ENCODE measurements around the gene CARS2.
A peak's percentile ranks its signal among the peaks of the same experiment; 100 is the strongest.

Gene CARS2

DNA sequence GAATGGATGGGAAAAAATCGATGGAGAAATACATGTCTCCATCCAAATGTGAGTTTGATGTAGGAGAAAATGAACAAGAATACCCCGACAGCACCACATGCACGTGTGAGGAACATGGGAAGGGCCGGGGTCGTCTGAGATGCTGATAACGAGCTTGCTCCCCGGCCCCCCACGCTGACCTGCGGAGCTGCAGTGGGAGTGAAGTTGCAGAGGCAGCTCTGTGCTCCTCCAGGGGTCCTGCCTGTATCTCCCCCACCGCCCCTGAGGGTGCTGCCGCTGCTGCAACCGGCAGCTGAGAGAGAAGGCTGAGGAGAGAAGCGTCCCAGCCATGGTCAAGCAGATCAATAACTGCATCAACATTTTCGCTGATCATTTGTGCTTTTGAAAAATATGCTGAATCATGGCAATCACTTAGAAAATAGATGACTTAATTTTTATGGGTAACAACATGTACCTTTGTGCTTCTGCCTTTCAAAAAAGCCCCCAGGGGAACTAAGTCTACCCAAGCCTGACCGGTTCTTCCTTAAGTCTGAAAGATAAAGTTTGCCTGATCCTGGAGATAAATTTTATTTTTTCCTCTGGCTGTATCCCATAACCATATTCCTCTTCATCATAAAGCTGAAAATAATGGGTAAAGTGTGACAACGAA lies 108.8 kb downstream of the CARS2 start:
- Histone ChIP-seq H2BK12ac (ENCODE audit: low read length) (peak overlapping the region; percentile 72), H2BK5ac (ENCODE audit: low read depth, low read length, poor library complexity) (peak overlapping the region; percentile 35), H4K8ac (ENCODE audit: low read depth, low read length) (peak overlapping the region; percentile 62), H3K9me3 (ENCODE audit: insufficient read depth, low read depth, low read length) (no peaks in the 10 kb centered on the region), H2AK5ac (ENCODE audit: low read length) (no peak overlapping the region), H4K91ac (ENCODE audit: low read depth, low read length) (peak overlapping the region; percentile 83), H3K9ac (ENCODE audit: low read length) (no peak overlapping the region), H2BK120ac (ENCODE audit: insufficient read depth, low read length, poor library complexity) (peak overlapping the region; percentile 60), H3K4ac (ENCODE audit: low read depth, low read length) (no peak overlapping the region), H2AFZ (ENCODE audit: insufficient read depth, low read length, poor library complexity) (no peak overlapping the region), H3K27me3 (ENCODE audit: insufficient read depth, low read length) (no peaks in the 10 kb centered on the region), H3K79me1 (ENCODE audit: low read length) (peaks cover 20% of the 10 kb centered on the region), H3K79me2 (ENCODE audit: control insufficient read depth, insufficient read depth, low read length, poor library complexity) (peaks cover 2% of the 10 kb centered on the region), H3K4me1 (ENCODE audit: control insufficient read depth in 1 of 2, insufficient read depth in 2 of 2, low read length in 2 of 2) (peaks cover 26 to 27% of the 10 kb centered on the region in 2 experiments), H3K36me3 (ENCODE audit: control insufficient read depth in 1 of 2, insufficient read depth in 2 of 2, low read length in 2 of 2) (no peaks in the 10 kb centered on the region), H3K4me3 (ENCODE audit: low read depth, low read length) (no peak overlapping the region), H3K27ac (ENCODE audit: low read depth, low read length) (peak overlapping the region; percentile 2), H4K12ac (ENCODE audit: low read depth, low read length) (peak overlapping the region; percentile 0), H3K18ac (ENCODE audit: low read length) (peak overlapping the region; percentile 31), H3K23ac (ENCODE audit: low read length) (no peak overlapping the region), H3K4me2 (ENCODE audit: low read length) (no peak overlapping the region), H3K14ac (ENCODE audit: low read length) (peak overlapping the region; percentile 25)
- peak in 1 of 2 donors; percentile 79 for DNase-seq
- WGBS (ENCODE audit: extremely low coverage, insufficient coverage, insufficient read length): no CpG with 5 or more reads among the region's 16 CpGs

DNA sequence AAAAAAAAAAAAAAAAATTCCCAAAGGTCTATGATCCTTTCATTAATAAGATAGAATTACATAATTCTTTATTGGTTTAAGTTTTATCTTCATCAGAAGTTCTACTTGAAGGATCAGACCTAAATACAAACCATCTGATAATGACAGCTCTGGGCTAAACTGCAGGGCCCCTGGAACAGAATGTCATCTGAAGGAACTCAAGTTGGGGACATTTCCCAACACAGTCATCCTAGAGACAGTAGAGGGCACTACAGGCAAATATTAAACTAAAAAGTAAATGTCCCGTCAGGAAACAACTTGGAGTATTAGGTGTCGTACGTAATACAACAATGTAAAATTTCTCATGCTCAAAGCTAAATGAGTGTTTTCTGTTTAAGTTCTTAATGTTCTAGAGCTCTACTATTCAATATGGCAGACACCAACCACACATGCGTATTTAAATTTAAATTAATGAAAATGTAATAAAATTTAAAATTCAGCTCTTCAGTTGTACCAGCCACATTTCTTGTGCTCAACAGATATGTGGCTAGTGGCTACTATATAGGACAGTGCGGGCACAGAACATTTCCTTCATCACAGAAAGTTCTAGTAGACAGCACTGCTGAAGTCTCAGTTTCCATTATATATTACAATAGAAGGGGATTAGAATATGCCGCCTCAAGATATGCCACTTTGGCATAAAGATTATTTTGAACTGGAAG lies 112.3 kb downstream of the CARS2 start:
- Histone ChIP-seq H3K18ac (ENCODE audit: low read length) (no peak overlapping the region), H3K36me3 (ENCODE audit: control insufficient read depth in 1 of 2, insufficient read depth in 2 of 2, low read length in 2 of 2) (no peaks in the 10 kb centered on the region), H2BK12ac (ENCODE audit: low read length) (no peak overlapping the region), H3K27ac (ENCODE audit: low read depth, low read length) (no peak overlapping the region), H4K91ac (ENCODE audit: low read depth, low read length) (no peak overlapping the region), H3K79me2 (ENCODE audit: control insufficient read depth, insufficient read depth, low read length, poor library complexity) (no peaks in the 10 kb centered on the region), H2AK5ac (ENCODE audit: low read length) (no peak overlapping the region), H2BK5ac (ENCODE audit: low read depth, low read length, poor library complexity) (no peak overlapping the region), H3K9me3 (ENCODE audit: insufficient read depth, low read depth, low read length) (no peaks in the 10 kb centered on the region), H3K4me1 (ENCODE audit: control insufficient read depth in 1 of 2, insufficient read depth in 2 of 2, low read length in 2 of 2) (peaks cover 12 to 13% of the 10 kb centered on the region in 2 experiments), H3K14ac (ENCODE audit: low read length) (no peak overlapping the region), H3K4ac (ENCODE audit: low read depth, low read length) (no peak overlapping the region), H3K9ac (ENCODE audit: low read length) (no peak overlapping the region), H3K79me1 (ENCODE audit: low read length) (peaks cover 10% of the 10 kb centered on the region), H2AFZ (ENCODE audit: insufficient read depth, low read length, poor library complexity) (no peak overlapping the region), H3K27me3 (ENCODE audit: insufficient read depth, low read length) (no peaks in the 10 kb centered on the region), H2BK120ac (ENCODE audit: insufficient read depth, low read length, poor library complexity) (no peak overlapping the region), H3K23ac (ENCODE audit: low read length) (no peak overlapping the region), H4K8ac (ENCODE audit: low read depth, low read length) (no peak overlapping the region), H4K12ac (ENCODE audit: low read depth, low read length) (no peak overlapping the region), H3K4me3 (ENCODE audit: low read depth, low read length) (no peak overlapping the region), H3K4me2 (ENCODE audit: low read length) (no peak overlapping the region)
- WGBS (ENCODE audit: extremely low coverage, insufficient coverage, insufficient read length): no CpG with 5 or more reads among the region's 6 CpGs
- DNase-seq: peak in 1 of 2 donors; percentile 87

DNA sequence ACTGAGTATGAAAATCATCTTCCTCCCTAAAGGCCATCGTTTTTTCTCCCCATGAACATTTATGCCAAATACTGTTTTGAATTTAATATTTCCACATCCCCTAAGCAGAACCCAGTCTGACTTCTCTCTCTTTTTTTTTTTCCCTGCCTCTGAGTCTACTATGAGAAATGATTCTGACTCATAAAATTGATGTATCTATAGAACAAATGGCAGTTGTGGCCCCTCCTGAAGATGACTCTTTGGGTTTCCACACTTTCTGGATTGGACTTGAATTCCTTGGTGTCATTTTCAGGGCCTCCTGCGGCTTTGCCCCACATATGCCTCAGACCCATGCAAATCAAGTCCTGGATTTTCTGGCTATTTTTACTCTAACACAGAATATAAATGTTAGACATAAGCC lies 113.3 kb downstream of the CARS2 start:
- Histone ChIP-seq H4K12ac (ENCODE audit: low read depth, low read length) (no peak overlapping the region), H3K14ac (ENCODE audit: low read length) (no peak overlapping the region), H2BK5ac (ENCODE audit: low read depth, low read length, poor library complexity) (no peak overlapping the region), H3K4me3 (ENCODE audit: low read depth, low read length) (no peak overlapping the region), H2BK12ac (ENCODE audit: low read length) (no peak overlapping the region), H3K27ac (ENCODE audit: low read depth, low read length) (no peak overlapping the region), H3K27me3 (ENCODE audit: insufficient read depth, low read length) (no peaks in the 10 kb centered on the region), H3K36me3 (ENCODE audit: control insufficient read depth in 1 of 2, insufficient read depth in 2 of 2, low read length in 2 of 2) (no peaks in the 10 kb centered on the region), H2AK5ac (ENCODE audit: low read length) (no peak overlapping the region), H2BK120ac (ENCODE audit: insufficient read depth, low read length, poor library complexity) (no peak overlapping the region), H3K4ac (ENCODE audit: low read depth, low read length) (no peak overlapping the region), H3K18ac (ENCODE audit: low read length) (no peak overlapping the region), H3K9me3 (ENCODE audit: insufficient read depth, low read depth, low read length) (no peaks in the 10 kb centered on the region), H3K79me2 (ENCODE audit: control insufficient read depth, insufficient read depth, low read length, poor library complexity) (no peaks in the 10 kb centered on the region), H3K79me1 (ENCODE audit: low read length) (peaks cover 9% of the 10 kb centered on the region), H2AFZ (ENCODE audit: insufficient read depth, low read length, poor library complexity) (no peak overlapping the region), H3K9ac (ENCODE audit: low read length) (no peak overlapping the region), H4K8ac (ENCODE audit: low read depth, low read length) (no peak overlapping the region), H3K4me1 (ENCODE audit: control insufficient read depth in 1 of 2, insufficient read depth in 2 of 2, low read length in 2 of 2) (peaks cover 8 to 12% of the 10 kb centered on the region in 2 experiments), H3K23ac (ENCODE audit: low read length) (no peak overlapping the region), H3K4me2 (ENCODE audit: low read length) (no peak overlapping the region), H4K91ac (ENCODE audit: low read depth, low read length) (no peak overlapping the region)
- no CpG with 5 or more reads among the region's 2 CpGs for WGBS (ENCODE audit: extremely low coverage, insufficient coverage, insufficient read length)
- DNase-seq: no peak

Measured in trophoblast cell (in vitro differentiated cells and primary cell).